Uterus (tissue), 4 donors: ENCODE data around the gene CREB5. TPM values are rescaled to one million over a fixed set of nuclear protein-coding genes. Genes with fewer than 3 reads are reported as not detected.

Experiments used
- DNase-seq, 2 donors: peaks; one replicate each; pipeline ENCODE4 v3.0.0-alpha.2; 2019 to 2020
- H3K27ac ChIP-seq, 2 donors: fragments of 200-600 bp; sonication (generic); 1 replicate in 1 of 2; 2 replicates in 1 of 2; pipeline ENCODE4 v1.5.1; 2016 to 2018
- H3K27me3 ChIP-seq, 2 donors: fragments of 200-600 bp; sonication (generic); one replicate each; pipeline ENCODE4 v1.5.1; 2018 to 2019; ENCODE audit warnings: control low read depth in 1 of 2
- H3K36me3 ChIP-seq, 2 donors: fragments of 200-600 bp; sonication (generic); one replicate each; pipeline ENCODE4 v1.5.1; 2019; ENCODE audit warnings: control low read depth in 1 of 2
- H3K4me1 ChIP-seq, 2 donors: fragments of 200-600 bp; sonication (generic); one replicate each; pipeline ENCODE4 v1.5.1; 2018 to 2019; ENCODE audit warnings: control low read depth in 1 of 2
- H3K4me3 ChIP-seq, 2 donors: fragments of 200-600 bp; sonication (generic); 1 replicate in 1 of 2; 2 replicates in 1 of 2; pipeline ENCODE4 v1.5.1; 2018 to 2019; ENCODE audit warnings: mild to moderate bottlenecking in 1 of 2
- H3K9me3 ChIP-seq, 2 donors: fragments of 200-600 bp; sonication (generic); one replicate each; pipeline ENCODE4 v1.5.1; 2019; ENCODE audit warnings: control low read depth in 1 of 2
- POLR2A ChIP-seq, 2 donors: fragments of 450-650 bp; IDR thresholded peaks; one replicate each; pipeline ENCODE4 v1.6.1; 2016; ENCODE audit warnings: antibody characterized with exemption in 2 of 2, mild to moderate bottlenecking in 1 of 2, moderate library complexity in 1 of 2
- intact Hi-C: fragments of 100-400 bp; cut with DNase I; formaldehyde crosslinking; loops from one replicate; pipeline ENCODE4 v1.15.1; 2023; ENCODE audit warnings: low total_unique reads
- total RNA-seq, 4 donors: library from RNA; depleted of rRNA in 3 of 4; stranded (reverse); fragments of >200 nt in 3 of 4; gene quantifications; one replicate each; pipeline versions ENCODE4 v1.1.0 to v1.2.4, GENCODE V29; 2014 to 2023
- TF ChIP-seq, protein P1 (sequence below), 4 experiments: fragments of 200-600 bp in 2 of 4; fragments of 450-650 bp in 2 of 4; sonication (generic) in 2 of 4; IDR thresholded peaks; one replicate each; pipeline ENCODE4 v1.5.1; 2016 to 2019; ENCODE audit warnings: antibody characterized with exemption in 4 of 4, mild to moderate bottlenecking in 2 of 4, moderate library complexity in 1 of 4
- donor health status: DM: yes; HTN: yes; CAD: no.

The CREB5 gene
- total RNA-seq, 4 donors from 2014 or later = 7.1 to 40.2 (median 23.9) TPM

DNA sequence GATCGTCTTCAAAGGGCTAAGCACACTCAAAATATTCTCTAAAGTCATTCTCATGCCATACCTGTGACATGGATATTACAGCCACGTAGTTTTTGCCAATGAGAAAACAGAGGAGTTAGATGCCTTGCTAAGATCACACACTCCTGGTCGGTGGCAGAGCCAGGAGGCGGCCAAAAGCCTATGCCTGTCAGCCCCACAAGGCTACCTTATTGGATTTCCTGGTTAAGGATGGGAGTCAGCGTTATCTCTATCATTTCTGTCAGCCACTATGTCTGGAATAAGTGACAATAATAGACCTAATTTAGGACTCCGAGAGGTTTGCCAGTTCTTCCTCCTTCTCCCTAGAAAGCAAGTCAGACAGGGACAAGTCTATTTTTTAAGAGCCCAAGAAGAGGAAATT is 295.0 kb downstream of the CREB5 start:
- intact Hi-C loops = no loop called here
- Histone ChIP-seq H3K27ac (no peak overlapping the region), H3K36me3 (no peaks in the 10 kb centered on the region), H3K27me3 (no peaks in the 10 kb centered on the region), H3K4me1 (no peaks in the 10 kb centered on the region), H3K9me3 (no peaks in the 10 kb centered on the region), H3K4me3 (no peak overlapping the region)
- TF ChIP-seq, protein P1, sequence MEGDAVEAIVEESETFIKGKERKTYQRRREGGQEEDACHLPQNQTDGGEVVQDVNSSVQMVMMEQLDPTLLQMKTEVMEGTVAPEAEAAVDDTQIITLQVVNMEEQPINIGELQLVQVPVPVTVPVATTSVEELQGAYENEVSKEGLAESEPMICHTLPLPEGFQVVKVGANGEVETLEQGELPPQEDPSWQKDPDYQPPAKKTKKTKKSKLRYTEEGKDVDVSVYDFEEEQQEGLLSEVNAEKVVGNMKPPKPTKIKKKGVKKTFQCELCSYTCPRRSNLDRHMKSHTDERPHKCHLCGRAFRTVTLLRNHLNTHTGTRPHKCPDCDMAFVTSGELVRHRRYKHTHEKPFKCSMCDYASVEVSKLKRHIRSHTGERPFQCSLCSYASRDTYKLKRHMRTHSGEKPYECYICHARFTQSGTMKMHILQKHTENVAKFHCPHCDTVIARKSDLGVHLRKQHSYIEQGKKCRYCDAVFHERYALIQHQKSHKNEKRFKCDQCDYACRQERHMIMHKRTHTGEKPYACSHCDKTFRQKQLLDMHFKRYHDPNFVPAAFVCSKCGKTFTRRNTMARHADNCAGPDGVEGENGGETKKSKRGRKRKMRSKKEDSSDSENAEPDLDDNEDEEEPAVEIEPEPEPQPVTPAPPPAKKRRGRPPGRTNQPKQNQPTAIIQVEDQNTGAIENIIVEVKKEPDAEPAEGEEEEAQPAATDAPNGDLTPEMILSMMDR (IDR thresholded peaks at IDR 0.05) = no peak
- no peak for TF ChIP-seq POLR2A (IDR thresholded peaks at IDR 0.05)
- DNase-seq = no peak

DNA sequence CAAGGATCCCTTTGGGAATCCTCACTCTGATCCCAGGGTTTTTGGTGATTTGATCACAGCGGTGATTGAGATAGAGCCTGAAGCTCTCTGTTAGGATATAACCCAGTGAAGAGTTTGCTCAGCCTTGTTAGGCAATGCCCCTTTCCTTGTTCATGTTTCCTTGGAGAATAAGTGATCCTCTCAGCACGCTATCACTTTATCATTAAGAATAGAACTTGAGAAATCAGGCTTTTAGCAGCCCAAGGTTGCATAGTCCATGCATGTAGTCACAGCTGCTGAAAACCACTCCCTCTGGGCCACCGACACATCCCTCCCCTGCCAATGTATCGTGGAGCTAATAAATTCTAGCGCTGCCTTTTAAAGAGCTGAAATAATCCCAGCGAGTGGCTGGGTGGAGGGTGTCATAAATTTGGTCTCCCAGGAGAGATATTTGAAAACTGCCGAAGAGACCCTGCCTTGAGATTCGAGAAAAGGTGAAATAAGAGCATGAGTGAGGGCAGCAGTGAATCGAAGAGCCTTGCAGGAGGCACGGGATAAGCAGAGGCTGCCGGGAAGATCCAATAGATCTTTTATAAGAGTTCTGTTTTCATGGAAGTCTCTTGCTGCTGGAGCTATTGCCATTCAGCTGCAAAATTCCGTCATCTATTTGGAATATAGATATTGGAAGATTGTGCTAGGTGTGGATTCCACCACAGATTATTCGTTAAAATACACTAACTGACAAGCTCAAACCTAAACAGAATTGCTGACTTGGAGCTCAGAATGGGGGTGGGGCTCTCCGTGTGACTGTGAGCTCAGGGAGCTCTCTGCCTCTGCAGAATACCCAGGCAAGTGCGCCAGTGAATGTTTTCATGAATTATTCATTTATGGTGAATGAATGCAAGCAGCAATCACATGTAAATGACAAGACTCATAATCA is 296.0 kb downstream of the CREB5 start:
- Histone ChIP-seq H3K27me3 (no peaks in the 10 kb centered on the region), H3K27ac (peak overlapping the region; percentile 2 to 25), H3K4me1 (no peaks in the 10 kb centered on the region), H3K4me3 (no peak overlapping the region), H3K36me3 (no peaks in the 10 kb centered on the region), H3K9me3 (no peaks in the 10 kb centered on the region)
- DNase-seq = peak; percentile 30 to 40
- intact Hi-C loops = no loop called here
- TF ChIP-seq, protein P1 (IDR thresholded peaks at IDR 0.05) = no peak

DNA sequence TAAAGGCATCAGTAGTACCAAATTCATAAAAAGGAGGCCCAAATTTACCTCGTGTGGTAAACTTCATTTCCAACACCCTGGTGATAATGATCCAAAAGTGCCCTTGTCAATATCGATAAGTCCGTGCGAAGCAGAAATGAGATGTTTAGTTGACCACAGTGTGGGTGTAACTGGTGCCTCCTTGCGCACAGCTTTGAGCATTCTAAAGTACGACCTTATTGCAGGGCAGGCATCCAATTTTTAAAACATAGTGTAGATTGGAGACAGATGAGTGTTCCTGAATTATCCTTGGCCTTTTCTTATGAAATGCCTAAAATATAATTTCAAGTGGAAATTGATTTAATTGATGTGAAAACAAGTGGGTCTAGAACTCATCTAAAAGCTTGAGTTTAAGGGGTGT is 297.4 kb downstream of the CREB5 start:
- Histone ChIP-seq H3K9me3 (no peaks in the 10 kb centered on the region), H3K4me1 (no peaks in the 10 kb centered on the region), H3K36me3 (no peaks in the 10 kb centered on the region), H3K27me3 (no peaks in the 10 kb centered on the region), H3K4me3 (no peak overlapping the region), H3K27ac (no peak overlapping the region)
- no peak for TF ChIP-seq POLR2A (IDR thresholded peaks at IDR 0.05)
- TF ChIP-seq, protein P1 (IDR thresholded peaks at IDR 0.05) = no peak
- intact Hi-C loops = no loop called here
- DNase-seq = no peak

GRCh38 chr7:28711114-28711513 is 298.8 kb downstream of the CREB5 start:
- no peak overlapping the region for H3K4me3 ChIP-seq
- no peaks in the 10 kb centered on the region for H3K36me3 ChIP-seq
- no peaks in the 10 kb centered on the region for H3K27me3 ChIP-seq
- TF ChIP-seq POLR2A (IDR thresholded peaks at IDR 0.05) = no peak
- TF ChIP-seq, protein P1 (IDR thresholded peaks at IDR 0.05) = no peak
- DNase-seq = no peak
- H3K4me1 ChIP-seq = no peaks in the 10 kb centered on the region
- intact Hi-C loops = no loop called here
- no peak overlapping the region for H3K27ac ChIP-seq
- H3K9me3 ChIP-seq = no peaks in the 10 kb centered on the region

DNA sequence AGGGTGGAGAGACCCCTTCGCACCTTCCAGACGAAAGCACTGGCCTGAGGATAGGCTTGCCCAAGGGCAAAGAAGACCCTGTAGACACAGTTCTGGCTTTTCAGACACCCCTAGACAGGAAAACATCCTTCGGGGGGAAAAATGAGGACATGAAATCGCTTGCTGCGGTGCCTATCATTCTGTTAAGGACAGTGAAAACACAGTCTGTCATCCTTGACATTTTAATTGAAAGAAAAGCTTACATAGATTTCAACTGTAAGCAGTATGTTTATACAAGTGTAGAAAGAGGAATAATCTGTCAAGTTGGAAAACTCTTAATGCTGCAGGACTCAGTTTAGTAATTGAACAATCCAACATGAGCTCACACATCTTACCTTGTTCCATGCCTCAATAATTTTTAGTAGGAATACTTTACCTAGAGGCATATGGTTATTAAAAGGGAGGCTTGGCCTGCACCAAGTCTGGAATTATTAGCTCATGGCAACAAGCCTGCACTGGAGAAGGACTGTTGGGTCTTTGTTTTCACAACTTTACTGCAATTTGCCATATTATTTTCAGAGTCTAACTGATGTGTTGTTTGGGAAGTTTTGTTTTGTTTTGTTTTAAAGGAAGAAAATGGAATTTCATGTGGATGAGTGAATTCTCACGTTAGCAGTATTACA is 302.3 kb downstream of the CREB5 start:
- TF ChIP-seq, protein P1 (IDR thresholded peaks at IDR 0.05) = no peak
- no peak for TF ChIP-seq POLR2A (IDR thresholded peaks at IDR 0.05)
- H3K27me3 ChIP-seq = no peaks in the 10 kb centered on the region
- no peak overlapping the region for H3K27ac ChIP-seq
- no peaks in the 10 kb centered on the region for H3K36me3 ChIP-seq
- no peaks in the 10 kb centered on the region for H3K9me3 ChIP-seq
- H3K4me1 ChIP-seq = no peaks in the 10 kb centered on the region
- intact Hi-C loops = no loop called here
- no peak overlapping the region for H3K4me3 ChIP-seq
- DNase-seq = no peak
